HT1080 (cell line): ENCODE data around the gene MGAT2. TPM values are rescaled to one million over a fixed set of nuclear protein-coding genes. Genes with fewer than 3 reads are reported as not detected.
"Not testable (repeated sequence)": the region's sequence is repeated elsewhere in the genome, so short reads cannot be mapped to it uniquely, and the experiment has no call there.

Source experiments
- DNase-seq: peaks from one replicate; pipeline ENCODE4 v3.0.0-alpha.2; 2015; ENCODE audit warnings: low read depth
- total RNA-seq: library from RNA; depleted of rRNA; stranded (reverse); fragments of >200 nt; shearing (Covaris generic); gene quantifications from 2 replicates; pipeline ENCODE4 v1.2.3, GENCODE V29; 2014

Gene MGAT2
- total RNA-seq, 1 experiment from 2014 or later, result 97.1 TPM

DNA sequence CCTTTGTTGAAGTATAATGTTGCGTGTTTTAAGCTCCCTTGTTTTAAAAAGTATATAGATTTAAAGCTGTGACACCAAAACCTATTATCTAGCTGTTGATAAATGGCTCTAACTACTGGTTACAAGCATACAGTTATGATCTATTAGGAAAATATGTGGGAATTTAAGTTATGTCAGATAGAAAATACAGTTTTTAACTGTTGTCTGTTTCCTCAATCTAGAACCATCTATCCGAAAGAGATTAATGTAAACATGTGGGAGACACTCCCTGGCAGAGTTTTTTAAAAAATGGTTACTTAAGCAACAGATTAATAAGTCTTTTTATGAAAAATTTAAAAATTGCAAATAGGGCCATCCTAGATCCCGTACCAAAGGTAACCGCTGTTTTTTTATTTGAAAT is 8.3 kb upstream of the MGAT2 start:
- no peak for DNase-seq

DNA sequence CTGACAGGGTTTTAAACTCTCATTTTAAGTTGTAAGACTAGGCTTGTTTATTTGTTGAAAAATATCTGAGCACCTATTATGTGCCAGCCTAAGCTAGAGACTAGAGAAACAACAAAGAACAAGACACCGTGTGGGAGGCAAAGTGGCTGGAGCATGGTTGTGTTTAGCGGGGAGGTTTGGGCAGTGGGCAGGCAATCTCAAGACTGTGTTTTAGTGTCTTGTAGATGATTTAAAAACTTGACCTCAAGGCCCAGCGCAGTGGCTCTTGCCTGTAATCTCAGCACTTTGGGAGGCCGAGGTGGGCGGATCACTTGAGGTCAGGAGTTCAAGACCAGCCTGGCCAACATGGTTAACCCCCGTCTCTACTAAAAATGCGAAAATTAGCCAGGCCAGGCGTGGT is 7.9 kb upstream of the MGAT2 start:
- no peak for DNase-seq

DNA sequence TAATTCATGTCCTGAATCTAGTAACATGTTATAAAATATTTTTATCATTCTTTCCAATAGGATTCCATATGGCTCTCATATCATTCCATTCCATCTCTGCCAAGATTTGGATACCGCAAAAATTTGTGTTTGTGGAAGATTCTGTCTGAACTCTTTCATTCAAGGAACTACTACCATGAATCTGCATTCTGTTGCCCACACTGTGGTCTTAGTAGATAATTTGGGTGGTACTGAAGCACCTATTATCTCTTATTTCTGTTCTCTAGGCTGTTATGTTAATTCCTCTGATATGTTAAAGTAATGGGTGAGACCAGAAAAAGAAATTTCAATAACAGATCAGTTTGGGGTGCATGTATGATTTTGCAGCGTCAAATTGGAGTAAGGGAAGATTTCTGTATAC is 6.4 kb upstream of the MGAT2 start:
- DNase-seq, result no peak

DNA sequence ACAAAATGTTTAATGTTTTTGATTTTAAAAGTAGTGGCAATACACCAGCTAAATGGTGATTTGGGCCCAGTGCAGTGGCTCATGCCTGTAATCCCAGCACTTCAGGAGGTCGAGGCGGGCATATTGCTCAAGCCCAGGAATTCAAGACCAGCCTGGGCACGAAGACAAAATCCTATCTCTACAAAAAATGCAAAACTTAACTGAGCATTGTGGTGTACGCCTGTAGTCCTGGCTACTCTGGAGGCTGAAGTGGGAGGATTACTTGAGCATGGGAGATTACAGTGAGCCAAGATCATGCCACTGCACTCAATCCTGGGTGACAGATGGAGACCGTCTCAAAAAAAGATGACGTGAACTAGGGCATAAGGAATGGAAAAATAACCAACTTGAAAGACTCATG is 4.8 kb upstream of the MGAT2 start:
- DNase-seq, result no peak

DNA sequence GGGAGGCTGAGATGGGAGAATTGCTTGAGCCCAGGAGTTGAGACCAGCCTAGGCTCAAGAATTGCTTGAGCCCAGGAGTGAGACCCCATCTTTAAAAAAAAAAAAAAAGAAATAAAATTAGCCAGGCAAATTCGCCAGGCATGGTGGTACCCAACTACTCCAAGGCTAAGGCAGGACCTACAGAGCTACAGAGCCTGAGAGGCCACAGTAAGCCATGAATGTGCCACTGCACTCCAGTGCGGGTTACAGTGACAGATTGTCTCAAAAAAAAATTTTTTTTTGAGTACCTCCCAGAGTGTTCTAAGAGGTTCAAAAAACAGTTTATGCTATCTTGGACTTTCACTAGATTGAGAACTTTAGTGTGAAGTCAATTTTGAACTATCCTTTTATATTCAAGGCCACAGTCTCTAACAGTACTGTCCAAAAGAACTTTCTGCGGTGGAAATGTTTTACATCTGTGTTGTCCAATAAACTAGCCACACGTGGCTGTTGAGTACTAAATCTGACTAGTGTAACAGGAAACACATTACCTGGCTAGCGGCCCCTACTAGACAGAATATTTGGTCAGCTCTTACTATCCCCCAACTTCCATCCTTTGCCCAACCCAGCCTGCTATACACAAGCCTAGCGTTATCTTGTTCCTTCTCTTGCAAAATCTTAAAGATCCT is 2.6 kb upstream of the MGAT2 start:
- DNase-seq, result no peak

DNA sequence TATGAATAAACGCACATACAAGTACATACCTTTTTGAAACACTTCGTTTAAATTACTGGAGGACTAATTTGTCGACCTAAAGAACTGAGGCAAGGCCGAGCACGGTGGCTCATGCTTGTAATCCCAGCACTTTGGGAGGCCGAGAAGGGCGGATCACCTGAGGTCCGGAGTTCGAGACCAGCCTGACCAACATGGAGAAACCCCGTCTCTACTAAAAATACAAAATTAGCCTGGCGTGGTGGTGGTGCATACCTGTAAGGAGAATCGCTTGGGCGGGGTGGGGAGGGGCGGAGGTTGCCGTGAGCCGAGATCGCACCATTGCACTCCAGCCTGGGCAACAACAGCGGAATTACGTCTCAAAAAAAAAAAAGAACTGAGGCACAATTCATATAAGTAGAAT is 1.3 kb upstream of the MGAT2 start:
- DNase-seq, result not testable (repeated sequence)

DNA sequence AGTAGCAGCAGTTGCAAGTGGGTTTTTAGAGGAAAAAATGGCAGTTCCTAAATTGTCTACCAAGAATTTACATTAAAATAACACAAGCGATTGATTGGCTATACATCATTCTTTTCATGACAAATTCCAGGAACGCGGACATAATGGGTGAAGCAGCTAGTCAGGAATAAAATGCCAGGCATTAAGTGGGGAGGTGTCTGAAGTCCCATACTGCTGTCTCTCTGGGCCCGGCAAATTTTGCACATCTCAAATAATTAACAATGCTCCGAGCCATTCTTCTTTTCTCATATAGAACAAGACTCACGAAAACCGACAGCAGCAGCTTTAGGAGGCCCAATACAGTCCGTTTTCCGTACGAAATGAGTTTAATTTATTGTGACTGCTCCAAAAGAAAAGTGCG is 869 bp upstream of the MGAT2 start:
- DNase-seq, result no peak

DNA sequence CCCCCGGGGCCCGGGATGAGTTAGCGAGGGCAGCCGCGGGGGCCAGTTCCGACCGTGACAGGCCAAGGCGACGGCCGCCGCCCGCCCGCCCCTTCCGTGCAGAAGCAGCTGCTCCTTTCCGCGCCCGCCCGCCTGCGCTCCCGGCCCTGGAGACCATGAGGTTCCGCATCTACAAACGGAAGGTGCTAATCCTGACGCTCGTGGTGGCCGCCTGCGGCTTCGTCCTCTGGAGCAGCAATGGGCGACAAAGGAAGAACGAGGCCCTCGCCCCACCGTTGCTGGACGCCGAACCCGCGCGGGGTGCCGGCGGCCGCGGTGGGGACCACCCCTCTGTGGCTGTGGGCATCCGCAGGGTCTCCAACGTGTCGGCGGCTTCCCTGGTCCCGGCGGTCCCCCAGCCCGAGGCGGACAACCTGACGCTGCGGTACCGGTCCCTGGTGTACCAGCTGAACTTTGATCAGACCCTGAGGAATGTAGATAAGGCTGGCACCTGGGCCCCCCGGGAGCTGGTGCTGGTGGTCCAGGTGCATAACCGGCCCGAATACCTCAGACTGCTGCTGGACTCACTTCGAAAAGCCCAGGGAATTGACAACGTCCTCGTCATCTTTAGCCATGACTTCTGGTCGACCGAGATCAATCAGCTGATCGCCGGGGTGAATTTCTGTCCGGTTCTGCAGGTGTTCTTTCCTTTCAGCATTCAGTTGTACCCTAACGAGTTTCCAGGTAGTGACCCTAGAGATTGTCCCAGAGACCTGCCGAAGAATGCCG is 699 bp downstream of the MGAT2 start:
- no peak for DNase-seq

DNA sequence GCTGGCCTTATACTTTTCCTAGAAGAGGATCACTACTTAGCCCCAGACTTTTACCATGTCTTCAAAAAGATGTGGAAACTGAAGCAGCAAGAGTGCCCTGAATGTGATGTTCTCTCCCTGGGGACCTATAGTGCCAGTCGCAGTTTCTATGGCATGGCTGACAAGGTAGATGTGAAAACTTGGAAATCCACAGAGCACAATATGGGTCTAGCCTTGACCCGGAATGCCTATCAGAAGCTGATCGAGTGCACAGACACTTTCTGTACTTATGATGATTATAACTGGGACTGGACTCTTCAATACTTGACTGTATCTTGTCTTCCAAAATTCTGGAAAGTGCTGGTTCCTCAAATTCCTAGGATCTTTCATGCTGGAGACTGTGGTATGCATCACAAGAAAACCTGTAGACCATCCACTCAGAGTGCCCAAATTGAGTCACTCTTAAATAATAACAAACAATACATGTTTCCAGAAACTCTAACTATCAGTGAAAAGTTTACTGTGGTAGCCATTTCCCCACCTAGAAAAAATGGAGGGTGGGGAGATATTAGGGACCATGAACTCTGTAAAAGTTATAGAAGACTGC is 1.5 kb downstream of the MGAT2 start:
- DNase-seq, result no peak

DNA sequence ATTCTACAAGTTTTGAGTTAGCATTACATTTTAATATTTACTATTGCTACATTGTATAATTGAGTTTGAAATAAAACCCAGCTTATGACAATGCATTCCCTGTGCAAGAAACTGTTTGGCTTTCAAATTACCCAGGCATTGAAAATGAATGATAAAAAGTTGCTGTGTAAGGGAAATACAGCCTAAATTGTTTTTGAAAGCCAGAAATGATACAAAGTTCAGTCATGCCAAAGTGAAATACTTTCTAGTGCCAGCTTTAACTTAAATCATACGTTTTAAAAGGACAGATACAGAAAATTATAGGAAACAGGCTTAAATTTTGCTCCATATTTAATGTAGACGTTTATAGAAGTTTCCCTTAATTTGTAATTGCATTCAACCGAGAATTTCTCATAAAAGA is 2.8 kb downstream of the MGAT2 start:
- DNase-seq, result no peak

DNA sequence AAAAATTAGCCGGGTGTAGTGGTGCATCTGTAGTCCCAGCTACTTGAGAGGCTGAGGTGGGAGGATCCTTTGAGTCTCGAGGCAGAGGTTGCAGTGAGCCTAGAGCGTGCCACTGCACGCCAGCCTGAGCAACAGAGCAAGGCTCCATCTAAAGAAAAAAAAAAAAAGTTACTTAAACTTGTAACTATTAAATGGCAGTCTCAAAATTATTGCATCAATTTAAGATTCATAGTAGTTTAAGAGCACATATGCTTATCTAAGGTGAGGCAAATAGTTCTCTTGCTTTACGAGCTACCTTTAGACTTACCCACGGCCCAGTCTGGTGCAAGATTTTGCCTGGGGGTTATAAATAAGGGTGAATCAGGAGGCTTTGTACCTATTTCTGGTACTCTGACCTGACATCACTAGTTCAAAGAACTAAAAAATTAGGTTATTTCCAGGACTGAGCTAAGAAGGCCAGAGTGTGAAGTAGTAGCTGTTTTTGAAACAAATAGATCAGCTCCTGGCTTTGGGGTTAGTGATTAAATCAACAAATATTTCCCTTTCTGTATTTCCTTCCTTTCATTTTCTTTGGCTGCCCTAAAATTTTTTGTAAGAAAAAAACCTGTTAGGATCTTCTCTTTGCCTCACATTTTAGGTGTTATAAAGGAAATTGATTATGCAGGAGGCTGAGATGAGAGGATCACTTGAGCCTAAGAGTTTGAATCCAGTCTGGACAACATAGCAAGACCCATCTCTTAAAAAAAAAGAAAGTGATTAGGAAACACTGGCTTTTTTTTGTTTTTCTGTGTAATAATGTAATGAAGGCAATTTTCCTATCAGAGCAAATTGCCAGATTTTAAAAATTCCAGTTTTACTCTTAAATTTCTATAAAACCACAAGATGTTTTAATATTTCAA is 3.6 kb downstream of the MGAT2 start:
- no peak for DNase-seq

DNA sequence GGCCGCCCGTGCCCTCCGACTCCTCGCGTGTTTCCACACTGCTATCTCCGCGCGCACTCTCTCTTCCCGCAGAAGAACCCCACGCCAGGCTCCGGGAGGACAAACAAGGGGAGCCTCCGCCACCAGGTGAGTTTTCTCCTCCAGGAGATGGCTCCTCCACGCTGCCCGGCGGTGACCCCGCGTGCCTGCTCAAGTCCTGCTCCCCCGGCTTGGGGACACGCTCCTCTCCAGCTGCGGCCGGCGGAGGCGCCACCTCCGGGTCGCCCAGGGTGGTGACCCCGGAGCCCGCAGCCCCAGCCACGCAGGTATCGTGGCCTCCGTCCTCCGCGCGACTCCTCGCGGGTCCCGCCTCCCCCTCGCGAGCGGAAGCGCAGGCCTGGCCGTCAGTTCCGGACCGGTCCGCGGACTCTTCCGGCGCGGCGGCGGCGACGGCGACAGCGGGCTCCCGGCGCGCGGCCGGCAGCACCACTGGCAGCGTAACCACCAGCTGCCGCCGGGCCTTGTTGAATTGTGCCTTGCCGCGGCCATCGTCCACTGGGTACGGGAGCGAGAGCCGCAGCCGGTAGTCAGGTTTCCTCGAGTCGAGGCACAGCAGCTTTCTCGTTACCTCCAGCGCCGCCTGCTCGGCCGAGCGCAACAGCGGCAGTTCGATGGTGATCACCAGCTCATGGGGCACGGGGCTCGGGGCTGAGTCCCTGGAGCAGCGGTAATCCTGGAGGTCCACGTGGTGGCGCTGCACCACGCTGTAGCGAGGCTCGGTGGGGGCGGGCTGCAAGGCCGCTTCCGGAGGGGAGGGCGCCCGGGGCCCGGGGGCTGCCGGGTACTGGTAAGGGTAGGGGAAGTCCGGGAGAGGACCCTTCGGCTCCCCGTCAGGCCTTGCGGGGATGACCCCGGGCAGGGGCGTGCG is 13.3 kb downstream of the MGAT2 start:
- peak; percentile 88 for DNase-seq

DNA sequence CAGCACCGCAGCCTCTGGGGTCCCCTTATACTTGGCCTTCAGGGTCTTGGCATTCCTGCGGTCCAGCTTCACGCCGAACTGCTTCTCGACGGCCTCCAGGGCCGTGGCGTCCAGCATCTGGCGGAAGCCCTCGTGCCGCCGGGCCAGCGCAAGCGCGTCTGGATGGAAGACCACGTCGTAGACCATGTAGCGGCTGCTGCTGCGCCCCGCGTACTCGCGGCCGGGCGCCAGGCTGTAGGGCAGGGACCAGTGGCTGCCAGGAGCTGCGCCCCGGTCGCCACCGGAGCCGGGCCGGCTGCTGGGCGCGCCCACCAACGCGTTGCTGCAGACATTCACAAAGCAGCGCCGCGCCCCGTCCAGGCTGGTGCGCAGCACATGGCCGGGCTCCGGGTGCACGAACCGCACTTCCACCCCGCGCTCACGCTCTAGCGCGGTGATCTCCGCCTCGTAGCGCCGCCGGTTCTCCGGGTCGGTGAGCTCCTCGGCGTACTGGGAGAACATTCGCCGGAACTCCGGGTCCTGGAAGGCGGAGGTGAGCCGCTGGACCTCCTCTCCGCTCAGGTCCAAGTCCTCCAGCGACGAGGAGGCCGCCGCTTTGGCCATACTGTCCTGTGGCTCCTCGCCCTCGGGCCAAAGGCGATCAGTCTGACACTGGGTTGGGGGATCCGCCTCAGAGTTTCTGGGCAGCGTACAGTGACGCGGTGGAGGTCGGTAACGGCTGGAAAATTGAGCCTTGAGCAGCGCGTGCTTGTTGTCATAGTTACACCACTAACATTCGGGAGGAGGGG is 14.1 kb downstream of the MGAT2 start, which contains the start of gene DNAAF2:
DNAAF2 (minus strand) TSS at position 698 of the 788 bp plus-strand sequence; CDS start at position 603, 95 bp downstream.
- DNase-seq, result peak; percentile 48

DNA sequence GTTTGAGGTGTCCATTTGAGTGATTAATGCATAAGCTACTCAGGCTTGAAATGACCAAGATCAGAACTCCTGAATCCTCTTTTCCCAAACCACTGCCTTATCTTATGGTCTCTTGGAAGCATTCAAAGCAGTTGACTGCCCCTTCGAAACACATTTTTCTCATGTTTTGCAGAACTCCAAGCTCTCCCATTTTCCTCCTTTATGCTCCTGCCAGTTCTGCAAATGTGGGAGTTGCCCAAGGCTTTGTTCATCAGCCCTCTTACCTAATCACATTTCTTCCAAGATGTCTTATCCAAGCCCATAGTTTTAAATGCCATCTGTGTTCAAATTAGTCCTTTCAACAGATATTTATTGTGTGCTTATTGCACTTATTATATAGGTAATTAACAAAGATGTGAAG is 16.3 kb downstream of the MGAT2 start:
- no peak for DNase-seq

DNA sequence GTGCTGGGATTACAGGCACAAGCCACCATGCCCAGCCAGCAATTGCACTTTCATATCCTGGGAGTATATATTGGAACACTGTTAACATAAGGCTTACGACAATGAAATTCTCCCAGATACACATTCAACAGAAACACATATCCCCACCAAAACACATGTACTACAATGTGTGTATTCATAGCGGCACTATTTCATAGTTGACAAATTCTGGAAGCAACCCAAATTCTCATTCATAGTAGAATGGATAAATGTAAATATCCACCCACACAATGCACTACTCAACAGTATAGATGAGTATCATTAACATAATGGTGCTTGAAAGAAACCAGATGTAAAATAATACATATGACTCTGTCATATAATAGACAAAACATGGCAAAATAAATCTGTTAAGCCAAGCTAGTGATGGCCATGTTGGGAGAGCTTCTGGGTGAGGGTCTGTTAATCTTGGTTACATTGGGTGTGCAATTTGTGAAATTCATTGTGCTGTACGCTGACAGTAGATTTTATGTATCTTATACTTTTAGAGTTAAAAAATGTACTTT is 17.0 kb downstream of the MGAT2 start:
- DNase-seq, result no peak

DNA sequence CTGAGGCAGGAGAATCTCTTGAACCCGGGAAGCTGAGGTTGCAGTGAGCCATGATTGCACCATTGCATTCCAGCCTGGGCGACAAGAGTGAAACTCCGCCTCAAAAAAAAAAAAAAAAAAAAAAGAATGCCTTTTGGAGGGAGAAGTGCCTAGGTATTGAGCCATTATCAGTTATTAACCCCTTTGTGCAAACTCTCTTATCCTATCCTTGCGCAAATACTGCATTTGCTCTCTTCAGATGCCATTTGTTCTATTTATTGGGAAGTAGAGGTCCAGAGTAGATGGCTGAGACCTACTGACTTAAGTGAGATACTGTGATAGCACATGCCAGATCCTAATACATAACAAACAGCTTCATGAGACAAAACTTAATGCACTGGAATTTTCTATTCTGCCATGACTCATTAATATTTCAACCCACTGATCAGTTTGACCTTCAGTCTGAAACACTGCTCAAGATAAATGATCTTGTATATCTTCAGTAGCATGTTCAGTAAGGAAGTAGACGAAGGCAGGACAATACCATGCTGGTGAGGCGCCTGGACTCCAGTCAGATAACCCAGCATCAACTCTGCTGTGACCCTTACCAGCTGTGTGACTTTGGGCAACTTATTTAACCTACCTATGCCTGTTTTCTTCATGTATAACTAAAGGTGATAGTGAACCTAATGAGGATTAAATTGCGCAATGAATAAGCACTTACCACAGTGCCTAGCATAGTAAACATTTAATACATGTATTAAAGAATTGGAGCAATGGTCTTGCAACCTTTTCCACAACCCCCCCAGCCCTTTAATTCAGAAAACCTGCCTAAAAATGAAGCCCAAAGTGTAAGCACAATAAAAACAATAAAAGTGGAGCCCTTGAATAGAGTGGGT is 20.2 kb downstream of the MGAT2 start:
- DNase-seq, result no peak

DNA sequence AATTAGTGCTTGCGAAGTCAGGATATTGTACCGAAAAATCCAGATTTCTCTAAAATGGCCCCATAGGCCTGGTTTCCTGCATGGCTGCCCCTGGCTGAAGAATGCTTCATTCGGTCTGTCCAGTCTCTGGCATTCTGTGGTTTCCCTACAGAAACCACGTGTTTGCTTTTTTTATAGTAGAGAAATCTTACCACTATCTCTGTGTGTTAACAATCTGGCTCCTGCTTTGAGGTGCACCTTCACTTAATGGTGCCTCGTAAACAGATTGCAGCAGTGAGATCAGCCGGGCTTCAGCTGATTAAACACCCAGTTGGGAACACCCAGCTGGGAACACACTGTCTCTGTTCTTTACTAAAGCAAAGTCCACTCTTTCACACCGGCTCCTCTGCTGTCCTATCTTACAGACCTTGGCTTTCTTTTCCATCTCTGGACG is 21.1 kb downstream of the MGAT2 start:
- no peak for DNase-seq

DNA sequence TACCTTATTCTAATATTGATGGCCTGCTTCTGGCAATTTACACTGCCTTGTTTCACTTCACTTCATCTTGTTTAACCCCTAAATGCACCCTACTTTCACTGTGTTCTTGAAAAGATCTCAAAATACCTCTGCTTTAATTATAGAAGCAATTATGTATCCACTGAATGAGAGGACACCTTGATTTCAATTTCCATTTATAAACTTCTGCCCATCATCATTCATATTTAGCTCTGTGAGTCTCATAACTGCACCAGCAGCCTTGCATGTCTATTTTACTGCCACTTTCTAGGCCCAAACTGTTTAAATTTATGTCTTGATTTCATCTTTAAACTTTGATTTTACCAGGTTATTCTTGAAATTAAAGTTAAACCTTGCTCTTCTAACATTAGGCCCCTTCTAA is 21.6 kb downstream of the MGAT2 start:
- DNase-seq, result no peak
